GM18909 (cell line): ENCODE data around the gene TRAF6.
"Not testable (repeated sequence)": the region's sequence is repeated elsewhere in the genome, so short reads cannot be mapped to it uniquely, and the experiment has no call there.

Source experiments
- ATAC-seq: cut with Tn5 transposase; IDR thresholded peaks from one replicate; pipeline ENCODE4 v1.9.1; 2021; ENCODE audit warnings: mild to moderate bottlenecking; ENCODE audit not compliant: unreplicated experiment, poor library complexity

TRAF6 gene

GRCh38 chr11:36498721-36499120 is 11.4 kb downstream of the TRAF6 start:
- ATAC-seq = no peak

DNA sequence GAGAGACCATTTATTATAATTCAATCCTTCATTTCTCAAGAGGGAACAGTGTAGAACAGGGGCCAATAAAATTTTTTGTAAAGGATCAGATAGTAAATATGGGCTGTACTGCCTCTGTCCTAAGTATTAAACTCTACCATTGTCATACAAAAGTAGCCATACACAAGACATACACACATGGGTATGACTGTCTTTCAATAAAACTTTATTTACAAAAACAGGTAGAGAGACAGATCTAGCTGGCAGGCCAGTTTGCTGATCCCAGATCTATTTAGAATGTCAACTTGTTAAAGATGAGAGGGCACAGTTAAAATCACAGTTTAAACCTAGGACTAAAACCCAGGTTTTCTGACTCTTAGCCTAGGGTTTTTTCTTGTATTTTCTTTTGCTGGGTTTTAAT is 16.7 kb downstream of the TRAF6 start:
- ATAC-seq = no peak

- ATAC-seq = no peak
Measured at GRCh38 chr11:36492724-36493304, 17.3 kb downstream of the TRAF6 start.

GRCh38 chr11:36490026-36490806 is 19.9 kb downstream of the TRAF6 start:
- ATAC-seq = no peak

GRCh38 chr11:36488096-36488495 is 22.0 kb downstream of the TRAF6 start:
- ATAC-seq = peak; percentile 69

GRCh38 chr11:36487619-36488018 is 22.5 kb downstream of the TRAF6 start:
- no peak for ATAC-seq

GRCh38 chr11:36485298-36486002 is 24.6 kb downstream of the TRAF6 start:
- no peak for ATAC-seq

- not testable (repeated sequence) for ATAC-seq
Measured at GRCh38 chr11:36483042-36483441, 27.0 kb downstream of the TRAF6 start.

DNA sequence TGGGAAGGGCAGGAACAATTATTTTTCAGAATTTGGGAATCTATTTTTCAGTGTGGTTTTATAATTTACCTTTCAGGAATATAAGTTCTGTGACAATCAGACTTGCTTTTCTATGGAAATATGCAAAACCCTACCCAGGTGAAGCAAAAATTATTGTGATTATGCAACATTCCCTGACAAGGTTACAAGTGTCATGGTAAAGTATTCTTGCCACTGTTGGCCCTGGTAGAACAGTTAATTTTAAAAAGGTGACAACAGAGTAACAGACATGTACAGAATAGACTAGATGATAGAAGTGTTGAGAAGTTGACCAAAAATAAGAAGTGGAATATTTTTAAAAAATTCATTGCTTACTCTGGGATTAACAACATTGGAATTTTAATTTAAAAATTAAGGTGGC is 29.2 kb downstream of the TRAF6 start:
- ATAC-seq = no peak

DNA sequence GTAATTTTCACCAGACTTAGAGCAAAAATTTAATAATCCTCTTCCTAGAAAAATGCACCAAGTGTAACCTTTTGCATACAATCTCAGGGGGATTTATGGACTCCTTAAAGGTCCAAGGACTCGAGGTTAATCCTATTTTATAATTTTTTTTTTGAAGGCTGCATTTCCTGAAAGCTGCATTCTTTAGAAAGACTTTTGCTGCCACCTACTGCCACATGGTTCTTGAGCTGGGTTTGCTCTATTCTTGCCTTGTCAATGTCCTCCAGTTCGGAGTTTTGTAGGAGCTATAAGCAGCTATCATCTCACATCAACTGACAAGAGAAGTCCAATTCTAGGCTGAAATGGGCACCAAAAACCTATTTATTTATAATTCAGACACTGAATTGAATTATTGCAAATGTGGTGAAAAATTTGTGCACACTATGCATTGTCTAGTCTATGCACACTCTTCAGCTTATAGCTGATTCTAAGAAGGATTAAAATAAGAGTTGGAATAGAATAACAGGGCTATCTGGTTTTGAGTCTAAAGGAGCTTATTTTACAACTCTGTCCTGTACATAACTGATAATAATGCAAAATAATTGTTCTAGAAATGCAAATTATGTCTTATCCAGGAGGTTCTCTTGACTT is 31.3 kb downstream of the TRAF6 start:
- ATAC-seq = no peak

DNA sequence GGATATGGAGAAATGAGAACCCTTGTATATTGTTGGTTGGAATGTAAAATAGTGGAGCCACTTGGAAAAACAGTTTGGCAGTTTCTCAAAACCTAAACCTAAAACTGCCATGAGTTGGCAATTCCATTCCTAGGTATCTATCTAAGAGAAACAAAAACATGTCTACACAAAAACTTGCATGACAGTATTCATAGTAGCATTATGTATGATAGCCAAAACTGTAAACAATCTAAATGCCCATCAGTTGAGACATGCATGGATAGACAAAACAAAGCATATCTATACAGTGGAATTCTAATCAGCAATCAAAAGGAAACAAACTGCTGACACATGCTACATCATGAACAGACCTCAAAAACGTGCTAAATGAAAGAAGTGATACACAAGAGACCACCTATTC is 34.9 kb downstream of the TRAF6 start:
- no peak for ATAC-seq

- ATAC-seq = no peak
Measured at GRCh38 chr11:36471577-36471976, 38.5 kb downstream of the TRAF6 start.

DNA sequence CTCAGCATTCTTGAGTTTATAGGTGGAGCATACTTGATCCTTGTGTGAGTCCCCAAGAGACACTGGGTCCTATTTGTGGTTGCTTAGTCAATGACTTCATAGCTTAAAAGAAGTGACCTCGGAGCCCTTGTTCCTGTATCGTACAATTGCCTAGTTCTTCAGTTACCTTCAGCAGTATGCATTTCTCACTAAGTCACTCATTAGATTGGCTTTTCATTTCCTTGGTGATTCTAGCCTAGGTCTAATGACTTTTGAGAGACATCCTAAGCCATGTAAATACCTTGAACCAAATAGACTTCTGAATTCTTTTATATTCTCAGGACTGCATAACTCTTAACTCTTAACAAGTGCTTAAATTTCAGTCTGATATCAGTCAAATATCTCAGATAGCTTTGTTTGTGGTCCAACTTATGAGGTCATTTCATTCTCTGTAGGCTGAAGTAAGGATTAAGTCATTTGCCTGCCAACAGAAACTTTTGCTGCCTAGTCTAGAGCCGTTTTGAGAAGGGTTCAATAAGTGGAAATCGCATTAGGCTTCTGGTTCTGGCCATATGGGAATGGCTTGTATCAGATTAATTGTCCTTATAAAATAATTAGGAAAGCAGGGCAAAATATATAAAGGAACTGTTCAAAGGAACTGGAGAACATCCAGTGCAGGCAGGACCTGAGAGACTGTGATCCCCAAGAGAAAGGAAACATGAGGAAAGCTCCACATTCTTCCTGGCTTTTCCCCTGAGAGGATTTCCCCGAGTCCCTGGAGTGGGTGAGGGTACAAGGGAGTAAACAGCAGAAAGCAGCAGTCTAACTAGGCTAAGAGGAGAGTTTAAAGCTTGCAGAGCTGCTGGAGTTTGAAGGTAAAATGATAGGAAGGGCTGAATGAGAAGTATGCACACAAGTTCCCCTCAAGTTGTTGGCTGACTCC is 39.9 kb downstream of the TRAF6 start:
- peak; percentile 45 for ATAC-seq

GRCh38 chr11:36469063-36469462 is 41.0 kb downstream of the TRAF6 start:
- ATAC-seq = no peak

GRCh38 chr11:36467916-36468315 is 42.2 kb downstream of the TRAF6 start:
- ATAC-seq = no peak

- ATAC-seq = no peak
Measured at GRCh38 chr11:36467012-36467411, 43.1 kb downstream of the TRAF6 start.

GRCh38 chr11:36465449-36466163 is 44.5 kb downstream of the TRAF6 start:
- ATAC-seq = no peak

GRCh38 chr11:36464720-36465119 is 45.4 kb downstream of the TRAF6 start:
- ATAC-seq = no peak

GRCh38 chr11:36463781-36464180 is 46.3 kb downstream of the TRAF6 start:
- ATAC-seq = no peak
